HG02759 (cell line): ENCODE data around the gene MYLK.

ENCODE experiments used
- ATAC-seq: cut with Tn5 transposase; IDR thresholded peaks from one replicate; pipeline ENCODE4 v1.9.1; 2021; ENCODE audit warnings: mild to moderate bottlenecking, moderate library complexity; ENCODE audit not compliant: unreplicated experiment

The MYLK gene

GRCh38 chr3:123877466-123877865 lies 6.7 kb downstream of the MYLK start:
- no peak for ATAC-seq

- no peak for ATAC-seq
These were observed 7.3 kb downstream of the MYLK start for GRCh38 chr3:123876858-123877257.

- no peak for ATAC-seq
These were observed 11.5 kb downstream of the MYLK start for GRCh38 chr3:123872621-123873020.

- no peak for ATAC-seq
These were observed 12.2 kb downstream of the MYLK start for GRCh38 chr3:123871946-123872345.

- no peak for ATAC-seq
These were observed 14.1 kb downstream of the MYLK start for GRCh38 chr3:123870033-123870432.

GRCh38 chr3:123869165-123869564 lies 15.0 kb downstream of the MYLK start:
- no peak for ATAC-seq

- ATAC-seq, result no peak
These were observed 19.4 kb downstream of the MYLK start for GRCh38 chr3:123864706-123865105.

- no peak for ATAC-seq
These were observed 22.0 kb downstream of the MYLK start for GRCh38 chr3:123862152-123862551.

GRCh38 chr3:123861081-123861836 lies 22.9 kb downstream of the MYLK start:
- no peak for ATAC-seq

- ATAC-seq, result no peak
These were observed 25.0 kb downstream of the MYLK start for GRCh38 chr3:123859177-123859576.

GRCh38 chr3:123854905-123855304 lies 29.2 kb downstream of the MYLK start:
- no peak for ATAC-seq

GRCh38 chr3:123853686-123854372 lies 30.3 kb downstream of the MYLK start:
- ATAC-seq, result no peak

- no peak for ATAC-seq
These were observed 36.9 kb downstream of the MYLK start for GRCh38 chr3:123847209-123847608.

- no peak for ATAC-seq
These were observed 40.5 kb downstream of the MYLK start for GRCh38 chr3:123843668-123844067.

- ATAC-seq, result no peak
These were observed 41.4 kb downstream of the MYLK start for GRCh38 chr3:123842711-123843110.

- ATAC-seq, result no peak
These were observed 42.5 kb downstream of the MYLK start for GRCh38 chr3:123841476-123842238.

GRCh38 chr3:123840961-123841360 lies 43.2 kb downstream of the MYLK start:
- no peak for ATAC-seq

- ATAC-seq, result no peak
These were observed 46.3 kb downstream of the MYLK start for GRCh38 chr3:123837858-123838257.

- ATAC-seq, result no peak
These were observed 49.5 kb downstream of the MYLK start for GRCh38 chr3:123834631-123835030.

GRCh38 chr3:123833398-123833785 lies 50.7 kb downstream of the MYLK start:
- no peak for ATAC-seq

GRCh38 chr3:123832692-123833397 lies 51.3 kb downstream of the MYLK start:
- ATAC-seq, result no peak
